Esophagus (tissue), 2 donors: Measurements from ENCODE around the gene ADAMTS3. TPM values are rescaled to one million over a fixed set of nuclear protein-coding genes. Genes with fewer than 3 reads are reported as not detected.

Experiments
- H3K27ac ChIP-seq, 2 donors: one replicate each; pipeline ENCODE4 v1.5.1; 2013; ENCODE audit warnings: low read depth in 2 of 2, mild to moderate bottlenecking in 2 of 2, inconsistent platforms in 1 of 2, low read length in 1 of 2, moderate library complexity in 1 of 2
- H3K27me3 ChIP-seq, 2 donors: one replicate each; pipeline ENCODE4 v1.6.1; 2013; ENCODE audit warnings: low read length in 2 of 2, control low read depth in 1 of 2, mild to moderate bottlenecking in 1 of 2; ENCODE audit not compliant: insufficient read depth in 2 of 2, control insufficient read depth in 1 of 2
- H3K36me3 ChIP-seq, 2 donors: one replicate each; pipeline ENCODE4 v1.6.1; 2013; ENCODE audit warnings: low read length in 1 of 2; ENCODE audit not compliant: control insufficient read depth in 2 of 2, insufficient read depth in 2 of 2
- H3K4me1 ChIP-seq, 2 donors: one replicate each; pipeline ENCODE4 v1.6.1; 2013; ENCODE audit warnings: low read length in 1 of 2; ENCODE audit not compliant: control insufficient read depth in 2 of 2, insufficient read depth in 2 of 2
- H3K4me3 ChIP-seq, 2 donors: one replicate each; pipeline ENCODE4 v1.5.1; 2013; ENCODE audit warnings: low read length in 2 of 2, mild to moderate bottlenecking in 2 of 2, low read depth in 1 of 2, moderate library complexity in 1 of 2
- H3K9me3 ChIP-seq, 2 donors: one replicate each; pipeline ENCODE4 v1.6.1; 2013; ENCODE audit warnings: mild to moderate bottlenecking in 2 of 2, low read depth in 1 of 2, low read length in 1 of 2, moderate library complexity in 1 of 2; ENCODE audit not compliant: control insufficient read depth in 2 of 2, insufficient read depth in 1 of 2
- WGBS, 2 donors: extraction: QIAGEN DNeasy Blood & Tissue Kit; methylation state at CpG; one replicate each; pipeline ENCODE4 v1.1.7; 2013; 5-methylcytosine and 5-hydroxymethylcytosine counted together
- polyA plus RNA-seq, 2 donors: library from polyadenylated mRNA; stranded (reverse); fragments of 200-250 nt; gene quantifications; one replicate each; pipeline ENCODE4 v1.2.3, GENCODE V29; 2013
- donor health status: healthy with polysubstance abuse.
- donor health status: Bipolar disorder and iron deficiency.

Gene ADAMTS3
- polyA plus RNA-seq, 2 donors = 0.04 to 0.14 TPM

DNA sequence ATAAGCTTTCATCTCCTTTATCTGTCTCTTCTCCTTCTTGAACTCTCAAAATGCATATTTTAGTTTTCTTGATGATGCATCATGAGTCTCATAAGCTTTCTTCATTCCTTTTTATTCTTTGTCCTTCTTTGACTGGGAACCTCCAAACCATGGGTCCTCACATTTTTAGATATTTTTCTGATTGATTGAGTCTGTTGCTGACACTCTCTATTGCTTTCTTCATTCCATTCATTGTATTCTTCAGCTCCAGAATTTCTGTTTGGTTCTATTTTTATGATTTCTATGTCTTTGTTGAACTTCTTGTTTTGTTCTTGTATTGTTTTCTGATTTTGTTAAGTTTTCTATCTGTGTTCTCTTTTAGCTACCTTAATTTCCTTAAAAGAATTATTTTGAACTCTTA, 74.9 kb downstream of the ADAMTS3 start:
- no peaks in the 10 kb centered on the region for H3K27me3 ChIP-seq
- no peak overlapping the region for H3K27ac ChIP-seq
- H3K36me3 ChIP-seq = no peaks in the 10 kb centered on the region
- no peaks in the 10 kb centered on the region for H3K9me3 ChIP-seq
- no peaks in the 10 kb centered on the region for H3K4me1 ChIP-seq
- no peak overlapping the region for H3K4me3 ChIP-seq

DNA sequence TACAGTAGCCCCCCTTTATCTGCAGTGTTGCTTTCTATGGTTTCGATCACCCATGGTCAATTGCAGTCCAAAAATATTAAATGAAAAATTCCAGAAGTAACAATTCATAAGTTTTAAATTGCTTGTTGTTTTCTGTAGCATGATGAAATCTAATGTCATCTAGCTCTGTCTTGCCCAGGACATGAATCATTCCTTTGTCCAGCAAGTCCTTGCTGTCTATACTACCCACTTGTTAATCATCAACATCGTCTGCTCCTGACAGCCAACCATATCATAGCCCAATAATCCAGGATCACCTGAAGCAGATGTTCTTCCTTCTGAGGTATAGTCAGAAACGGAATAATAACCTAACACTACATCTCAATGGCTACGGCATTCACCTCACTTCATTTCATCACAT, 79.8 kb downstream of the ADAMTS3 start:
- 49 to 55% methylated on average over 4 of the region's 4 CpGs for WGBS, 2 donors
- Histone ChIP-seq H3K9me3 (no peaks in the 10 kb centered on the region), H3K36me3 (no peaks in the 10 kb centered on the region), H3K4me1 (no peaks in the 10 kb centered on the region), H3K27ac (no peak overlapping the region), H3K27me3 (no peaks in the 10 kb centered on the region), H3K4me3 (no peak overlapping the region)

DNA sequence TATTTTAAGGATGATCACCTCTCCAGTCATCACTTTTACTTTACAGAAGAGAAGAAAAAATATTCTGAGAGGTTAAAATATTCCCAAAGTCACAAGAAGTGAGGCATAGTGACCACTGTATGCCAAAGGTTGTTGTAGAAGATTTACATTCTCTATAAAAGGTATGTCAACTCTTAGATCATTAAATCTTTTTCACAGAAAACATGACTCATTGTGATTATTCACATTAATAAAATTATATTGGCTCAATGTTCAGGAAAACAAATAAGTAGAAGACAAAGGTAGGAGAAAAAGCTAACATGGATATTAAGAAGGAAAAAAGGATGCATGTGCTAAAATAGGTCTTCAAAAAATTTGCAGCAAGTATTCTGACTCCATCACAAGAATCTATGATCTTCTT, 82.0 kb downstream of the ADAMTS3 start:
- no peaks in the 10 kb centered on the region for H3K9me3 ChIP-seq
- H3K27ac ChIP-seq = no peak overlapping the region
- no peaks in the 10 kb centered on the region for H3K4me1 ChIP-seq
- no peaks in the 10 kb centered on the region for H3K27me3 ChIP-seq
- no peaks in the 10 kb centered on the region for H3K36me3 ChIP-seq
- H3K4me3 ChIP-seq = no peak overlapping the region

DNA sequence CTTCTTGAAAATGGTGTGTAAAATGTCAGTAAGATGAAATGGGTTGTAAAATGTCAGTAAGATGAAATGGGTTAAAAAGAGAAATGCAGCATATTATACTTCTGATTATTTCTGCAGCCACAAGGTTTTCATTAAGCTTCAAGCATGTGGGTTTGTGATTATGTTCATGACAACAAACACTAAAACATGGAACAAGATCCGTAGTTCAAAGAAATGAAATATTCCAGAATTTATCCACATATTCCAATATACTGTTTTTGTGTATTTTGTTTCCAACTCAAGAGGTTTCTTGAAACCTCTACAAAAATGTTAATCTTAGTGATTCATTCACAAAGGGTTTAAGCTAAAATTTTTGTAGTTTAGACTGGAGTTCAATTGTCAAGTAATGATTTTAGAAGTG, 84.0 kb downstream of the ADAMTS3 start:
- WGBS, 2 donors = 71 to 80% methylated on average over 1 of the region's 1 CpG
- Histone ChIP-seq H3K27me3 (no peaks in the 10 kb centered on the region), H3K27ac (no peak overlapping the region), H3K4me3 (no peak overlapping the region), H3K4me1 (no peaks in the 10 kb centered on the region), H3K9me3 (no peaks in the 10 kb centered on the region), H3K36me3 (no peaks in the 10 kb centered on the region)

DNA sequence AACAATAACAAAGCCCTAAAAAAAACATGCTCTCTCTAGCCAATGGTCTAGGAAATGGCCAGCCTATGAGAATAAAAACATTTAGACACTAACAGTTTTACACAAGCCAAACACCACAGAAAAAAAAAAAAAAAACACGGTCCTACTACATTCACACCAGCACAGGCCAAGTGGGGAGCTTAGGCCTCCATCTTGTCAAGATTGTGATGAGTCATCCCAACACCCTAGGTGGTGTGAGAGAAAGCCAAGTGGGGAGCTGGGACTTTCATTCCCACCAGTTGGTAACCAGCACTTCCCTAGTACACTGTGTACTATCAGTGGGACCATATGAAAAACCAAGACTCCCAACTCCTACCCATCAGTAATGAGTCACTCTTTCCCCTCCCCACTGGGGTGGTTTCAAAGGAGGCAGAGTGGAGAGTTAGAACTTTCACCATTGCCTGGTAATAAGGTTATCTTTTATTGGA, 95.6 kb downstream of the ADAMTS3 start:
- H3K9me3 ChIP-seq = no peaks in the 10 kb centered on the region
- H3K4me3 ChIP-seq = no peak overlapping the region
- no peaks in the 10 kb centered on the region for H3K36me3 ChIP-seq
- no peak overlapping the region for H3K27ac ChIP-seq
- no peaks in the 10 kb centered on the region for H3K27me3 ChIP-seq
- WGBS, 2 donors = 88 to 100% methylated on average over 1 of the region's 1 CpG
- H3K4me1 ChIP-seq = no peaks in the 10 kb centered on the region

DNA sequence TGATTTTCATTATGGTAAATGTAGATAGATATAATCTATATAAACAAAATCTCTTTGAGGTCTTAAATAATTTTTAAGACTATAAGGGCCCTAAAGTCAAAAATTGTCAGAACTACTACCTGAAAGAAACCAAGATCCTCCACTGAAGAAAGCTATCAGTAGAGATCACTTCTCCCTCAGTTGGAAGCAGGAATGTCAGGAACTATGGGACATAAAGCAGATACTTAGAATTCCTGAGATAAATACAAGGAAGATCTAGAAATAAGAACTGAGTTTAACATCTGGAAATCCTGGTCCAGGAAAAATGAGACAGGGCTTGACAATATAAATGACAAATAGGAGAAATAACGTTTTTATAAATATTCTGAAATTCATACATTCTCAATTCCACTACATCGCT, 97.2 kb downstream of the ADAMTS3 start:
- WGBS, 2 donors = 60 to 72% methylated on average over 2 of the region's 2 CpGs
- H3K9me3 ChIP-seq = no peaks in the 10 kb centered on the region
- H3K27me3 ChIP-seq = no peaks in the 10 kb centered on the region
- no peak overlapping the region for H3K4me3 ChIP-seq
- H3K4me1 ChIP-seq = no peaks in the 10 kb centered on the region
- no peak overlapping the region for H3K27ac ChIP-seq
- H3K36me3 ChIP-seq = no peaks in the 10 kb centered on the region

DNA sequence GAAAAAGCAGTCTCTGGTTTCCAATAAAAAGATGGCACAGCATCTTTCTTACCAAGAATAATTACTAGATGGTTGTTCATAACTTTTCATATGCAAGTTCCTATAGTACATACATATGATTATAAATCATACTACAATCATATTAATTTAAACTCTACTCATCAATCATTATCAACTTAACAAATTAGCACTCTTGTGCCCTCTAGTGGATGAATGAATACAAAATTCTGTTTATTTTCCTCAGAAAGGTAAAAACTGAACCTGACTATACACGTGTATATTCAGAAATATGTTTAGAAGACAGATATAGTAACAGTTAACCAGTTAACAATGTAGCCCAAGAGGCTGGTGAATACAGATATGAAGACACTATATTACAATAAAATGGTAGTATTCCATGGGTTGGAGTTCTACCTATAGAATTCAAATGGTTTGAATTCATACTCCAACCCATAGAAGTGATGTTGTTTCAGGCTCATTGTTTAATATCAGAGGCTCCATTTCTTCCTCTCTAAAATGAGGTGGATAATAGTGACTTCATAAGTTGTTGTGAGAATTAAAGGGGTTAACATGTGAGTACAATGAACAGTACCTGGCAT, 100.0 kb downstream of the ADAMTS3 start:
- H3K27me3 ChIP-seq = no peaks in the 10 kb centered on the region
- H3K36me3 ChIP-seq = no peaks in the 10 kb centered on the region
- H3K27ac ChIP-seq = no peak overlapping the region
- H3K4me1 ChIP-seq = no peaks in the 10 kb centered on the region
- 1 to 13% methylated on average over 1 of the region's 1 CpG for WGBS, 2 donors
- H3K4me3 ChIP-seq = no peak overlapping the region
- H3K9me3 ChIP-seq = no peaks in the 10 kb centered on the region

DNA sequence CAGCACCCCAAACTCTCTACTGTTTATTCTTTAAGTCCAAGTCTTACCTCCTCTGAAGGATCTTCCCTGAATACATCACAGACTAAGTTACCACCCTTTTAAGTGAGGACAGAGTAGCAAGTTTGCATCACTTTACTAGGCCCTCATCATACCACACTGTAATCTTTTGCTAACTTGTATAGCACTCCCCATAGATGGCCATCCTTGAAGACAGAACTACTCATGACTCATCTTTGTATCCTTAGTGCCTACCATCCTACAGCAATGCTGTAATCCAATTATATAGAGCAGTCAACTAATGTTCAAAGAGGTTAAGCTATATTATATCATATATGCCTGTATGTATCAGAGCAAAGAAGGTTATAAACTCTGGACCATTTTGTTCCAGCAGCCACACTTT, 101.4 kb downstream of the ADAMTS3 start:
- Histone ChIP-seq H3K9me3 (no peaks in the 10 kb centered on the region), H3K4me1 (no peaks in the 10 kb centered on the region), H3K27ac (no peak overlapping the region), H3K36me3 (no peaks in the 10 kb centered on the region), H3K27me3 (no peaks in the 10 kb centered on the region), H3K4me3 (no peak overlapping the region)

DNA sequence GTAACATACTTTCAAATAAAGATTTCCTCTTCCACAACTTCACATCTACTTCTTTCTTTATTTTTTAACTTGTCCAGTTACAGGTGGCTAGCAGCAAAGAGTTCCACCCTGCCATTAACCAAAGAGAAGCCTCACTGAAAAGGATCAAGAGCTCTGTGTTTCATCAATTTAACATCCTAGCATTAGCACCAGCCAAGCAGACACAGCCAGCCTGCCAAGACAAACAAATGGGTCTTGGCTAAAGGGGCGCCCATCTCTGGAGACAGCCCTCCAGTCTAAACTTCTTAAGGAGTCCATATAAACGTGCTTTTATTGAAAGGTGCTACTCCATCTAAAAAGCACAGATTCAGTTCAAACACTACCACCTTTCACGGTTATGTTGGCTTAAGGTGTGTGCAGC, 105.3 kb downstream of the ADAMTS3 start:
- Histone ChIP-seq H3K4me1 (no peaks in the 10 kb centered on the region), H3K27ac (no peak overlapping the region), H3K27me3 (no peaks in the 10 kb centered on the region), H3K36me3 (no peaks in the 10 kb centered on the region), H3K4me3 (no peak overlapping the region), H3K9me3 (no peaks in the 10 kb centered on the region)
- 41 to 47% methylated on average over 3 of the region's 3 CpGs for WGBS, 2 donors

DNA sequence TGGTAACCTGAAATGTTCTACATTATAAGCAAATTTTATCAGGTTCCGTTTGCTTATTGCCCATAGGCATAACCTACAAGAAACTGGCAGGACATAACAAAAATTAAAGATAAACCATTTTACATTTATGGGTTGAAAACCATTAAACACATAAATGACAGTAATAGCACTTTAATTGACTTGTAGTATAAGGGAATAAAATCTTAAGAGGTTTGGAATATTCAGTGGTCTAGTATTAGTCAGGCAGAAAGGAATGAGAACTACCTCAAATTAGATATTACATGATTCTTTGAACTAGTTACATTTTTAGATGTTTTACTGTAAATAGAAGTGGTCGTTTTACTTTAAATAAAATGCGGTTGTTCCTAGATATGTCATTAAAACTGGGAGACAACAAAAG, 111.9 kb downstream of the ADAMTS3 start:
- Histone ChIP-seq H3K4me1 (no peaks in the 10 kb centered on the region), H3K4me3 (no peak overlapping the region), H3K27me3 (no peaks in the 10 kb centered on the region), H3K9me3 (no peaks in the 10 kb centered on the region), H3K27ac (no peak overlapping the region), H3K36me3 (no peaks in the 10 kb centered on the region)
- 78 to 81% methylated on average over 3 of the region's 3 CpGs for WGBS, 2 donors
